Measurements from ENCODE around the gene LMNB1.
A peak's percentile ranks its signal among the peaks of the same experiment; 100 is the strongest.
"Not testable (repeated sequence)": the region's sequence is repeated elsewhere in the genome, so short reads cannot be mapped to it uniquely, and the experiment has no call there.

Gene LMNB1

DNA sequence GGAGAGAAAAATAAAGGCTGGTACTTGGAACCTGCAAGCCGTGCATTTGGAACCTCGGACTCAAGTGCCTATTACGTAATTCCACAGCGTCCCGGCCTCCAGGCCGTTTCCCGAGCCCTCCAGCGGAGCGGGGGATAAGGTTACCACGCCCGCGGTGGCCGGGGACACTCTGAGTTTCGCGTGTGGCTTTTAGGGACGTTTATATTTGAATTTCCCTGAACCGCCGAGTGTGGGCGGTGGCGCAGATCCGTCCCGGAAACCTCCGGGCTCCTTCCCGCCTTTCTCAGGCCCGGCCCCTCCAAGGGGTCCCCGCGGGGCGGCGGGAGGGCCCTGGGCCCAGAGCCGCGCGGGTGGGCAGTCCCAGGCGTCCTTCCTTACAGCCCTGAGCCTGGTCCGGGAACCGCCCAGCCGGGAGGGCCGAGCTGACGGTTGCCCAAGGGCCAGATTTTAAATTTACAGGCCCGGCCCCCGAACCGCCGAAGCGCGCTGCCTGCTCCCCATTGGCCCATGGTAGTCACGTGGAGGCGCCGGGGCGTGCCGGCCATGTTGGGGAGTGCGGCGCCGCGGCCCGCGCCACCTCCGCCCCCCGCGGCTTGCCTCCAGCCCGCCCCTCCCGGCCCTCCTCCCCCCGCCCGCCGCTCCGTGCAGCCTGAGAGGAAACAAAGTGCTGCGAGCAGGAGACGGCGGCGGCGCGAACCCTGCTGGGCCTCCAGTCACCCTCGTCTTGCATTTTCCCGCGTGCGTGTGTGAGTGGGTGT lies at the start of gene LMNB1:
Gene LMNB1 (plus strand): TSS at position 638 of the 758 bp plus-strand sequence. CDS start 373 bp downstream, outside the sequence.
- H3K4me3 ChIP-seq (ENCODE audit: low read depth, low read length) = peak within 1 kb of the TSS; percentile 78

GRCh38 chr5:126732716-126733115 lies 44.2 kb upstream of the LMNB1 start:
- H3K4me3 ChIP-seq (ENCODE audit: low read depth, low read length) = no peak overlapping the region

- H3K4me3 ChIP-seq (ENCODE audit: low read depth, low read length) = not testable (repeated sequence)
These were observed 42.4 kb upstream of the LMNB1 start for GRCh38 chr5:126734573-126734972.

DNA sequence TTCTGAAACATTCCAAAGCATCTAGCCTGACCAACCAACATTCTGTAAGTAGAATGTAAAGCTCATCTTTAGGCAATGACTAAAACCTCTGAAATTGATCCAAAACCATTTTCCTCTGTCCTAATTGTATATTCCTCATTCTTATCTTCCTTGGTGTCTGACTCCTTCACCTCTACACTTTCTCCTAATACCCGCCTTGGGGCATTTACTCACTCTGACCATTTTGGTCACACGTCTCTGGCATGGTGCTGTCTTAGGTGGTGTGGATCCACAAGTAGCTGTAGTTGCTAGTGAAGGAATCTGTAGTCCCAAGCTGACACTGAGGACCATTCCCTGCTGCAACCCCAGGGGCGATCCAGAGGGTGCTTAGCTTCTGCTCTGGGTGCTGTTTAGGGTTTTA lies 40.8 kb upstream of the LMNB1 start:
- no peak overlapping the region for H3K4me3 ChIP-seq (ENCODE audit: low read depth, low read length)

GRCh38 chr5:126741361-126741760 lies 35.6 kb upstream of the LMNB1 start:
- H3K4me3 ChIP-seq (ENCODE audit: low read depth, low read length) = no peak overlapping the region

- no peak overlapping the region for H3K4me3 ChIP-seq (ENCODE audit: low read depth, low read length)
These were observed 34.5 kb upstream of the LMNB1 start for GRCh38 chr5:126742425-126742824.

DNA sequence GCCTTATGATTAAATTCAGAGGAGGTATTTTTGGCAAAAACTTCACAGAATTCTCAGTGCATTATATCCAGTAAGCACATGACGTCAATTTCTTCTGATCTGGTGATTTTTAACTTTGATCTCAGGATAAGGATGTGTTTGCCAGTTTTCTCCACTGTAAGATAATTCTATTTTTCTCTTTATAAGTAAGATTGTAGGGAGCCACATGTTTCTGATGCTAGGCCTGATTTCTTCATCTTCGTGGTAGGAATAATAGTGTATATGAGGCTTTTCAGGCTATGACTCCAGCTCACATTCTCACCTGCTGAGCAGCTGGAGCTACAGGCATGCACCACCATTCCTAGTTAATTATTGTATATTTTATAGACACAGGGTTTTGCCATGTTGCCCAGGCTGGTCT lies 32.1 kb upstream of the LMNB1 start:
- H3K4me3 ChIP-seq (ENCODE audit: low read depth, low read length) = no peak overlapping the region

DNA sequence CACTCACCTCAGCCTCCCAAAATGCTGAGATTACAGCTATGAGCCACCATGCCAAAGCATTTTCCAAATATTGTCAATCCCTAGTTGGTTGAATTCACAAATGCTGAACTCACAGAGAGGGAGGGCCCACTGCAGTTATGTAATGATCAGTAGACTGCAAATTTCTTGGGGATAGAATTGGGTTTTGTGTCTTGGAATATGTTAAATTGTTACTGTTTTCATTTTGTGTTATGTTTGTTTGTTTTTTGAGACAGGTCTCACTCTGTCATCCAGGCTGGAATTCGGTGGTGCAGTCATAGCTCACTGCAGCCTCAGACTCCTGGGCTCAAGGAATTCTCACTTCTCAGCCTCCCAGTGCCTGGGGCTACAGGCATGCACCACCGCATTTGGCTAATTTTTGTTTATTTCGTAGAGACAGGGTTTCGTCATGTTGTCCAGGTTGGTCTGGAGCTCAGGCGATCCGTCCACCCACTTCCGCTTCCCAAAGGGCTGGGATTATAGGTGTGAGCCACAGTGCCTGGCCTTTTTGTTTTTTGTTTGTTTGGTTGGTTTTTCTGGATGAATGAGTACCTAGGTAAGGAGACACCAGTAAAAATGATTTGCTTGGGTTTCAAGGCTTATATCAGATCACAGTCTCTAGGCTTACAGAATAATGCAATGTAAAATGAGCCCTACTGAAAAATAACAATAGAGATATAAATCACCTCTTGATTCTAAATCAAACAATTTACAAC lies 31.5 kb upstream of the LMNB1 start:
- no peak overlapping the region for H3K4me3 ChIP-seq (ENCODE audit: low read depth, low read length)

DNA sequence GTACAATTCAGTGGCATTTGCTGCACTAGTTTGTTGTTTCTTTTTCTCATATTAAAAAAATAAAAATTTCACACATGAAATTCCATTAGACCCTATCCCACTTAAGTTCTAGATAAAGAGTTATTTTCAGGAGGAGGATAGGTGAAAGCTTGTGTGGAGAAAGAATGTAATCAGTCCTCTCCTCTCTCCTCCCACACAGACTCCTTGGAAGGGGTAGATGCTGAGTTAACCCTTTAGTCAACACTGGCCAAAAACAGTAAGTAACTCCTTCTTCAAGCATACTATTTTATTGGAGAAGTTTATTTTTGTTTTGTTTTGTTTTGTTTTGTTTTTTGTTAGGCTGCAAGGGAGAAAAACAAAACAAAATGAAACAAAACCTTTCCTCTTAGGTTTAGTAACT lies 30.6 kb upstream of the LMNB1 start:
- H3K4me3 ChIP-seq (ENCODE audit: low read depth, low read length) = no peak overlapping the region

DNA sequence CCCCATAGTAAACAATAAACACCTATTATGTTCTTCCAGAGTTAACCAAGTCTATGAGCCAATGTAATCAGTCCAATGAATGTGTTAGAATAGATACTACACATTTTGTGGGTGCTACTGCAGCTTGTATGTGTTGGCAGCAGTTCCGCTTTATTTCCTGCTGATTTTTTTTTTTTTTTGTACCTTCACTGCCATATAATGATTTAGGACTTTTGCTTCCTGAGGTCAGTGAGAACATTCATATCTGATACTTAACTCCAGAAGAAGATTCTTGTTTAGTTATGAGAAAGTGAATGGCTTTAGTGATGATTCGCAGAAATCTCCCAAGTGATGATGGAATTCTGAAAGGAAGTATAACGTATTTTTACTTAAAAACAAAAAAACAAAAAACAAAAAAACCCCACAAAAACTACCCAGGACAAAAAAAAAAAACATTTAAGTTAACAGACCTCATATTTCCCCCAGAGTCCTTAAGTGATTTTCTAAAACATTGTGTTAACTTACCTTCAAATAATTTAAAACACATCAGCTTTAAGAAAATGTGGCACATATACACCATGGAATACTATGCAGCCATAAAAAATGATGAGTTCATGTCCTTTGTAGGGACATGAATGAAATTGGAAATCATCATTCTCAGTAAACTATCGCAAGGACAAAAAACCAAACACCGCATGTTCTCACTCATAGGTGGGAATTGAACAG lies 24.7 kb upstream of the LMNB1 start:
- no peak overlapping the region for H3K4me3 ChIP-seq (ENCODE audit: low read depth, low read length)

DNA sequence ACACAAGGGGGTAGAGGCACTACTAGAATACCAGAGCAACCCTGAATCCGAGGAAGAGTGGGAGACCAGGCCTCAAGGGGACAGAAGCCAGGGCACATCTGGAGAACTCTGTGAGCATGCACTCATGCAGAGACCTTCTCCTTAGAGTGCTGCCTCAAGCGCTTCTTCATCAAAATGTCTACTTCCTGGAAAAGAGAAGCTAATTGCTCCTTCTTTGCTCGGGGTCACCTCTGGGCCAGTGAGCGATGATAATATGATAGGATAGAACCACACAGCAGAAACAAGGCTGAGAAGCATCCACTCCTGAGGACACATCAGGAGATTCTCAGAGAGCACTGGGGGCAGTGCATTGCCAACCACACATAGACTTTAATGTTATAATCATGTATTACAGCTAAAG lies 23.7 kb upstream of the LMNB1 start:
- no peak overlapping the region for H3K4me3 ChIP-seq (ENCODE audit: low read depth, low read length)

- no peak overlapping the region for H3K4me3 ChIP-seq (ENCODE audit: low read depth, low read length)
These were observed 22.3 kb upstream of the LMNB1 start for GRCh38 chr5:126754609-126755008.

DNA sequence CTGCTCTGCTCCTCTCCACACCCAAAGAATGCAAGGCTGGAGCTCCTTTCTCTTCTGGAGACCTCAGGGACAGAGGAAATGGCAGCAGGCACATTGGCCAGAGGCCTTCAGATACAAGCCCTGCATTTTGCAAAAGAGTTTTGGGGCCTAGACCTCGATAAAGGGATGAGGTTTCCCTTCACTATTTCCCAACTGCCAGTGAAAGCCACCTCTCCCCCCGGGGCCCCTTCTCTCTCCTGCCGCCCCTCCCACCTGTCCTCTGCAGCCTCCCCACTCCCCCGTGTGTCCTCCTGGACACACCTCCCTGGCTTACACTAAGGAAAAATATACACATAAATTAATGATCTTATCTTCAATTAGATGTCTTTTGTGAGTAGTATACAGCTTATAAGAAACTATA lies 21.3 kb upstream of the LMNB1 start:
- H3K4me3 ChIP-seq (ENCODE audit: low read depth, low read length) = no peak overlapping the region

GRCh38 chr5:126757713-126758357 lies 19.1 kb upstream of the LMNB1 start:
- no peak overlapping the region for H3K4me3 ChIP-seq (ENCODE audit: low read depth, low read length)

- H3K4me3 ChIP-seq (ENCODE audit: low read depth, low read length) = no peak overlapping the region
These were observed 13.6 kb upstream of the LMNB1 start for GRCh38 chr5:126763371-126763770.

GRCh38 chr5:126769703-126770102 lies 7.2 kb upstream of the LMNB1 start:
- H3K4me3 ChIP-seq (ENCODE audit: low read depth, low read length) = no peak overlapping the region

GRCh38 chr5:126773536-126773935 lies 3.4 kb upstream of the LMNB1 start:
- not testable (repeated sequence) for H3K4me3 ChIP-seq (ENCODE audit: low read depth, low read length)

DNA sequence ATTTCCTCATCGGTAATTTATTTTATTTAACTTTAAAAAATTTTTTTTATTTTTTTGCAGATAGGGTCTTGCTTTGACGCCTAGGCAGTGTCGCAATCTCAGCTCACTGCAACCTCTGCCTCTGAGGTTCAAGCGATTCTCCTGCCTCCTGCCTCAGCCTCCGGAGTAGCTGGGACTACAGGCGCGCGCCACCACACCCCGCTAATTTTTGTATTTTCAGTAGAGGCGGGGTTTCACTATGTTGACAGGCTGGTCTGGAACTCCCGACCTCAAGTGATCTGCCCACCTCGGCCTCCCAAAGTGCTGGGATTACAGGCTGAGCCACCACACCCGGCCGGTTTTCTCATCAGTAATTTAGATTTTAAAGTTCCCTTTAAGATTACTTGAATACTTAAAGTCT lies 2.3 kb upstream of the LMNB1 start:
- not testable (repeated sequence) for H3K4me3 ChIP-seq (ENCODE audit: low read depth, low read length)

- H3K4me3 ChIP-seq (ENCODE audit: low read depth, low read length) = peak overlapping the region; percentile 78
These were observed 480 bp downstream of the LMNB1 start for GRCh38 chr5:126777257-126777974.

GRCh38 chr5:126777975-126778674 lies 1.2 kb downstream of the LMNB1 start:
- peak overlapping the region; percentile 78 for H3K4me3 ChIP-seq (ENCODE audit: low read depth, low read length)
